NCI-H82 treated with DMSO at 0.1 percent for 48 hours (cell line): ENCODE measurements around the gene AP2M1.
A peak's percentile ranks its signal among the peaks of the same experiment; 100 is the strongest.

Source experiments
- DNase-seq: peaks from one replicate; lab custom pipeline; 2025; ENCODE audit not compliant: unreplicated experiment; lab: John Stamatoyannopoulos, UW

Gene AP2M1

DNA sequence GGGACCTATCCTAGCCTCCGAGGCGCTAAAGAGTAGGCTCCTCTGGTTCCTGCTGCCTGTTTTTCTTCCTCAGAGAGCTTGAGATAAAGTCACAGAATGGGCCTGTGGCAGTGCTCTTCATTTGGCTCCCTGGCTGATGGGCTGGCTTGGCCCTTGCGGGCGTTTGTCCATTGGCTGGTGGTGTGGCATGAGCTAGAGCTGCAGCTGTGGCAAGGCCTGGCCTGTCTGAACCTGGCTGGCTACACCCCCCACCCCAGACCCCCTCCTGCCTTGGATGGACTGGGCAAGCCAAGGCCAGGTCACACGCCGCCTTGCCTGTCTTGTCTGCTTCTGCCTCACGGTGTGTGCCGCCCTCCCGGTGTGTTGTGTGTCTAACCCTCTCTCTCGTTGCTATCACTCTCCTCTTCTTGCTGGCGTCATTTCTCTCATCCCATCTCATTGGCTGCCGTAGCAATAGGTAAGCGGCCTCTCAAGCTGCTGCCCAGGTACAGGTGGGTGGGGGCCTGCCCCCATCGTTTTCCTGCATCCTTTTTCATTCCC, 3.2 kb downstream of the AP2M1 start:
- no peak for DNase-seq

GRCh38 chr3:184178521-184179138, 4.0 kb downstream of the AP2M1 start:
- no peak for DNase-seq

GRCh38 chr3:184180165-184180564, 5.5 kb downstream of the AP2M1 start:
- no peak for DNase-seq

DNA sequence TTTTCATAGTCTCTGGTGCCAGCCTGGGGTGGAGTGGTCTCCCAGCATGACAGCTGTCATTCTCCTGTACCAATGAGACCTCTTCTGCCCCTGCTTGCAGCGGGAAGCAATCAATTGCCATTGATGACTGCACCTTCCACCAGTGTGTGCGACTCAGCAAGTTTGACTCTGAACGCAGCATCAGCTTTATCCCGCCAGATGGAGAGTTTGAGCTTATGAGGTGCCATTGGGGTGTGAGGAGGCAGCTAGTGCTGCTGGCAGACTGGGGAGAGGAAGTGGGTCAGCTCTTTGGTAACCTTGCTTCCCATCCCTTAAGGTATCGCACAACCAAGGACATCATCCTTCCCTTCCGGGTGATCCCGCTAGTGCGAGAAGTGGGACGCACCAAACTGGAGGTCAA, 6.9 kb downstream of the AP2M1 start:
- no peak for DNase-seq

DNA sequence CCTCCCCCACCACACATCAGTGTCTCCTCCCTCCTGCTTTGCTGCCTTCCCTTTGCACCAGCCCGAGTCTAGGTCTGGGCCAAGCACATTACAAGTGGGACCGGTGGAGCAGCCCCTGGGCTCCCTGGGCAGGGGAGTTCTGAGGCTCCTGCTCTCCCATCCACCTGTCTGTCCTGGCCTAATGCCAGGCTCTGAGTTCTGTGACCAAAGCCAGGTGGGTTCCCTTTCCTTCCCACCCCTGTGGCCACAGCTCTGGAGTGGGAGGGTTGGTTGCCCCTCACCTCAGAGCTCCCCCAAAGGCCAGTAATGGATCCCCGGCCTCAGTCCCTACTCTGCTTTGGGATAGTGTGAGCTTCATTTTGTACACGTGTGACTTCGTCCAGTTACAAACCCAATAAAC, 9.0 kb downstream of the AP2M1 start:
- no peak for DNase-seq

GRCh38 chr3:184184546-184185230, 10.0 kb downstream of the AP2M1 start:
- DNase-seq = no peak

GRCh38 chr3:184185461-184186183, 11.0 kb downstream of the AP2M1 start:
- peak; percentile 99 for DNase-seq

DNA sequence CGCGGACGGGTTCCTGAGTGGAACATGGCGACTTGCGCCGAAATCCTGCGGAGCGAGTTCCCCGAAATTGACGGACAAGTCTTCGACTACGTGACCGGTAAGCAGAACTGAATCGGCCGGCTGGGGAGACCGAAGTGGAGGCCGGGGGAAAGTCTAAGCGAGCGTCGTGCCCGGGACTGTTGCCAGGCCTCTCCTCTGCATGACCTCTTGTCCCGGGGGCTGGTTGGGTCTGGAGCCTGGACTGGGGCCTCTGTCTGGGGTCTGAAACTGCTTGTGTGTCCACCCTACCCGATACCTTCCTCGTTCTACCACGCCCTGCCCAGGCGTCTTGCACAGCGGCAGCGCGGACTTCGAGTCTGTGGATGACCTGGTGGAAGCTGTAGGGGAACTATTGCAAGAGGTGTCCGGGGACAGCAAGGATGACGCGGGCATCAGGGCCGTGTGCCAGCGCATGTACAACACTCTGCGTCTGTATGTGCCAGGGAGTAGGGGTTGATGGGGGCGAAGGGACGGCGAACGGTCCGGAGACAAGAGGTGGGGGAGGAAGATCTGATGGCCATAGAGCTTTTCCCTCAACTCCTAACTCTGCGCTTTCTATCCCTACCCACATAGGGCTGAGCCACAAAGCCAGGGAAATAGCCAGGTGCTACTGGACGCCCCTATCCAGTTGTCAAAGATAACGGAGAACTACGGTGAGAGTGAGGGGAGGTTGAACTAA, 11.7 kb downstream of the AP2M1 start, which contains the start of gene ABCF3:
Gene ABCF3 (plus strand): TSS at position 16 of the 718 bp plus-strand sequence. CDS start 9 bp downstream, at position 25.
- no peak for DNase-seq

DNA sequence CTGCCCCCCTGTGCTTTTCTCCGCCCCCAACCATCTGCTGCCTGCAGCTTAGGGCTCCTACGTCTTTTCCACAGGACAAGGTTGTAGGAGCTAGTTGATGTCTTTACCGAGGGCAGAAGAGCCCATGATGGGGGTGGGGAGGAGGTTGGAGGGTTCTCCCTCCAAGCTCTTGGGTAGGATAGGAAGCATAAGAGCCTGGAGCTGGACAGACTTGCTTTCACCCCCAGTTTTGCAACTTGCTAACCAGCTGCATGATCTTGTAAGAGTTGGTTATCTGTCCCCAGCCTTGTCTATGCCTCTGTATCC, 12.2 kb downstream of the AP2M1 start:
- peak; percentile 75 for DNase-seq

DNA sequence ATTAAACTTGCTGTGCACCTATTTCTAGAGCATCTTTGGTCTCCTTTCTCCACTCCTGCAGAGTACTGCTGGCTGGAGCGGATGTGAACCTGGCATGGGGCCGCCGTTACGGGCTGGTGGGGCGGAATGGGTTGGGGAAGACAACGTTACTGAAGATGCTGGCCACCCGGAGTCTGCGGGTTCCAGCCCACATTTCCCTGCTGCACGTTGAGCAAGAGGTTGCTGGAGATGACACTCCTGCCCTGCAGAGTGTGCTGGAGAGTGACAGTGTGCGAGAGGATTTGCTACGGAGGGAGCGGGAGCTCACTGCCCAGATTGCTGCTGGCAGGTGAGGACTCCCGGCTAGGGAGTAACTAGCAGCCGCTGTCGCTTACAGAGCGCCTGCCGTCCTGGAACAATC, 13.4 kb downstream of the AP2M1 start:
- DNase-seq = no peak

GRCh38 chr3:184189421-184189820, 14.8 kb downstream of the AP2M1 start:
- DNase-seq = no peak

DNA sequence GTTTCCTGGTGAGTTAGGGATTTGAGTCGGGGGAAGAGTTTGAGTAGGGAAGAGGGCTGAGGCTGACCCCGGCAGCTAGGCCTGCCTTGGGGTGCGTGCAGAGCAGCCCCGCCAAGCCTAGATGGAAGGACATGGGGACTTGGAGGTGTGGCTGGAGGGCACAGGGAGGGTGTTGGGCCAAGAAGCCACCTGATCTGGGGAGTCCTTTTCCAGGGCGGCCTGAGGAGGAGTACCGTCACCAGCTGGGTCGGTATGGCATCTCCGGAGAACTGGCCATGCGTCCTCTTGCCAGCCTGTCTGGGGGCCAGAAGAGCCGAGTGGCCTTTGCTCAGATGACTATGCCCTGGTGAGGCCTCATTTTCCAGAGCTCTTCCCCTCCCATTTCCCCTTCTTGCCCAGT, 18.2 kb downstream of the AP2M1 start:
- DNase-seq = no peak

GRCh38 chr3:184193991-184194539, 19.4 kb downstream of the AP2M1 start:
- no peak for DNase-seq

DNA sequence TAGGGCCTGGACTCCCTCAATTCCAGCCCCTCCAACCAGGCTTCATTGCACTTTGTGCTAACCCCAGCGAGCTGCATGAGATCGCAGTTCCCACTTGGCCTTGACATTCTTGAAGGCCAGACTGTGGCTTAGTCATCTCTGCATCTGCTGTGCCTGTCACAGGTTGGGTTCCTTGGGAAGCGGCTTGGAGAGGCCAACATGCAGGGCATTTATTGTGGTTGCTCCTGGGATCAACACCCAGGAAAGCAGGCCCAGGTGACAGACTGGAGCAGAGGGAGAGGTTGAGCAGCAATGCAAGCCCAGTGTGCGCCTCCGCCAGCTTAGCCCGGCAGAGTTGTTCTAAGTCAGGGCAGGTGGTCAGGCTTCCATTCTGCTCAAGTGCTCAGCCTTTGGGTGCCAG, 21.9 kb downstream of the AP2M1 start:
- DNase-seq = no peak

GRCh38 chr3:184198509-184198908, 23.9 kb downstream of the AP2M1 start:
- no peak for DNase-seq

GRCh38 chr3:184200825-184201224, 26.2 kb downstream of the AP2M1 start:
- no peak for DNase-seq

DNA sequence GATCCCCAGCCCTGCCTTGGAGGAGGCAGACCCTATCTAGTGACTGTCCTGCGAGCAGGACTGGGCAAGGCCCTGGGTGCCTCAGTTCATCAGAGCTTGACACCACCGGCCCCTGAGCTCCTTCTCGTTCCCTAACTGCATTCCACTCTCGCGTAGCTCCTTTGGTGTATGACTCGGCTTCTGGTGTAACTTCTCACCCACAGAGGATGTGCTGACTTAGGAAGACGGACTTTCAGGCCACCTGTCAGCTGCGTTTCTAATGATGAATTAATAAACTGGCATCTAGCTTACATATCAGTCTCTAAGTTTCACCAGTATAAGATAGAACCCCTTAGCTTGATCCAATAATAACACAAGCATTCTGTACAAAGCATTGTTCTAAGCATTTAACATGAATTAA, 28.9 kb downstream of the AP2M1 start:
- DNase-seq = no peak

- no peak for DNase-seq
These were observed 34.7 kb downstream of the AP2M1 start for GRCh38 chr3:184209146-184209923.

DNA sequence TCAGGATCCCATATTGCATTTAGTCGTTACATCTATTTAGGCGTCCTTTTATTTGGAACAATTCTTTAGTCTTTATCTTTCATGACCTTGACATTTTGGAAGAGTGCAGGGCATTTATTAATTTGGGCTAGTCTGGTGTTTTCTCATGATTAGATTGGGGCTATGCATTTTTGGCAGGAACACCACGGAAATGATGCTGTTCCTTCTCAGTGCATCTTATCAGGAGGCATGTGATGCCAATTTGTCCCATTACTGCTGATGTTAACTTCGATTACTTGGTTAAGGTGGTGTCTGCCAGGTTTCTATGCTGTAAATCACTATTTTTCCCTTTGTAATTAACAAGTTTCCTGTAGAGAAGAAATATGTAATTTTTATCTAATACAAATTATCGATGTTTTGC, 36.6 kb downstream of the AP2M1 start:
- DNase-seq = no peak

DNA sequence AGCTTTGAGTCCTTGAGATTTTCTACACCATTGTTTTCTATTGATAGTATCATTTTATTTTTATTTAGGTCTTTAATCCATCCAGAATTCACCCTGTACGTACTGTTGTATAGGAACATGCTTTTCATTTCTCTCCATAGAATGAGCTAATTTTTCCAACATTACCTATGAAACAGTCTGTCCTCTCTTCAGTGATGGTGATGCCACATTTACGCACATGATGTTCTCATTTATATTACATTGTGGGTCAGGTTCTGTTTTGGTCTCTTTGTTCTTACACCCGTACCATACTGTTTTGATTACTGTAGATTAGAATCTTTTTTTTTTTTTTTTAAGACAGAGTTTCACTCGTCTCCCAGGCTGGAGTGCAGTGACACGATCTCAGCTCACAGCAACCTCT, 37.1 kb downstream of the AP2M1 start:
- no peak for DNase-seq
